Ovary (tissue), 3 donors: ENCODE measurements around the gene MCFD2.

Experiments used
- CTCF ChIP-seq, 3 donors: fragments of 450-650 bp in 2 of 3; fragments of 200-600 bp in 1 of 3; IDR thresholded peaks; one replicate each; pipeline versions ENCODE4 v1.5.1 to v1.8.0; 2016 to 2022; ENCODE audit warnings: antibody characterized with exemption in 3 of 3, mild to moderate bottlenecking in 1 of 3
- EP300 ChIP-seq: sonication (generic); formaldehyde crosslinking; IDR thresholded peaks from one replicate; pipeline ENCODE4 v1.6.1; 2017; ENCODE audit warnings: antibody characterized with exemption
- POLR2A ChIP-seq: fragments of 450-650 bp; IDR thresholded peaks from one replicate; pipeline ENCODE4 v1.6.1; 2017; ENCODE audit warnings: antibody characterized with exemption, mild to moderate bottlenecking, moderate library complexity
- donor health status: DM: no; HTN: no; CAD: no.

DNA sequence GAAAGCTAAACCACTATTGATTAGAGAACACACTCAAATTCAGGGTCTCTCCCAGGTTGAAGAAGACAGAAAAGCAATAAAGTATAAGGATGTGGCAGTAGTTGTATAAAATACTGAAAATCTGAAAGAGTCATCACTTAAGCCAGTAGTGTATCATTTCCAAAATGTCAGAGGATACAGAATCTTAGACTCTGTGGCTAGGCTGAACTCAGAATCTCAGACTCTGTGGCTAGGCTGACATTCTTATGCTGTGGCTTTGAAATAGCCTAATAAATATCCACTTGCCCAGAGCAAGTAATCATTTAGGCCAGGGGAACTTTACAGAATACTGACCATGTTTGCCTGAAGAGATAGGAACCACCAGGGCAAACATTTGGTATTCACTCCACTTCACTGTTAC is 13.1 kb downstream of the MCFD2 start:
- TF ChIP-seq CTCF (IDR thresholded peaks at IDR 0.05) (no peak), POLR2A (no peak), EP300 (no peak)
